K562 (cell line): Measurements from ENCODE around the gene FDX1. TPM values are rescaled to one million over a fixed set of nuclear protein-coding genes. Genes with fewer than 3 reads are reported as not detected.

Source experiments
- ARHGAP35 ChIP-seq: fragments of 450-650 bp; IDR thresholded peaks from 2 replicates; pipeline ENCODE4 v1.6.1; 2018; ENCODE audit not compliant: partially characterized antibody
- BRCA1 ChIP-seq, 2 experiments: fragments of 450-650 bp in 1 of 2; sonication (generic) in 1 of 2; formaldehyde crosslinking in 1 of 2; IDR thresholded peaks; 2 replicates each; pipeline versions ENCODE4 v1.5.0 to v1.6.1; 2017 to 2020; ENCODE audit warnings: mild to moderate bottlenecking in 1 of 2, missing genetic modification reagents in 1 of 2
- CBFB ChIP-seq: sonication (generic); formaldehyde crosslinking; IDR thresholded peaks from 2 replicates; pipeline ENCODE4 v1.4.0; 2020; ENCODE audit warnings: mild to moderate bottlenecking, missing genetic modification reagents
- CCNT2 ChIP-seq: IDR thresholded peaks from 2 replicates; pipeline ENCODE4 v1.6.1; 2011; ENCODE audit warnings: borderline replicate concordance, low read depth, mild to moderate bottlenecking, moderate library complexity, mixed read lengths, low read length; ENCODE audit not compliant: insufficient read length; ENCODE audit errors: extremely low read depth
- E2F6 ChIP-seq, 2 experiments: IDR thresholded peaks; 2 replicates each; pipeline ENCODE4 v1.6.1; 2011; ENCODE audit warnings: borderline replicate concordance in 1 of 2, control low read depth in 1 of 2, low read depth in 1 of 2, low read length in 1 of 2, mild to moderate bottlenecking in 1 of 2, mixed read lengths in 1 of 2, moderate library complexity in 1 of 2; ENCODE audit not compliant: insufficient read depth in 1 of 2, insufficient read length in 1 of 2, poor library complexity in 1 of 2, severe bottlenecking in 1 of 2; ENCODE audit errors: extremely low read depth in 1 of 2
- FOS ChIP-seq: IDR thresholded peaks from 3 replicates; pipeline ENCODE4 v1.6.1; 2011; ENCODE audit not compliant: insufficient read length; ENCODE audit errors: extremely low read depth
- MITF ChIP-seq: IDR thresholded peaks from 2 replicates; pipeline ENCODE4 v1.6.1; 2014; ENCODE audit warnings: antibody characterized with exemption
- MTA1 ChIP-seq: fragments of 450-650 bp; IDR thresholded peaks from 2 replicates; pipeline ENCODE4 v1.6.1; 2017; ENCODE audit warnings: borderline replicate concordance
- NBN ChIP-seq: fragments of 450-650 bp; IDR thresholded peaks from 2 replicates; pipeline ENCODE4 v1.6.1; 2016; ENCODE audit warnings: low read depth, mild to moderate bottlenecking
- PATZ1 ChIP-seq: fragments of 250-450 bp; sonication (Bioruptor Pico); IDR thresholded peaks from 2 replicates; pipeline ENCODE4 v1.5.0; 2020; ENCODE audit warnings: mild to moderate bottlenecking, borderline replicate concordance
- PHB2 ChIP-seq: fragments of 450-650 bp; IDR thresholded peaks from 2 replicates; pipeline ENCODE4 v1.6.1; 2017; ENCODE audit warnings: low read depth
- SAFB ChIP-seq: fragments of 200-400 bp; formaldehyde crosslinking; IDR thresholded peaks from 2 replicates; pipeline ENCODE4 v1.6.1; 2017; ENCODE audit warnings: low read depth, low read length, borderline replicate concordance
- TBL1XR1 ChIP-seq, 2 experiments: IDR thresholded peaks; 2 replicates each; pipeline ENCODE4 v1.6.1; 2012; ENCODE audit warnings: improper control_type of control experiment in 2 of 2, low read length in 2 of 2, mild to moderate bottlenecking in 1 of 2
- TCF7L2 ChIP-seq: fragments of 150-350 bp; IDR thresholded peaks from 2 replicates; pipeline ENCODE4 v1.6.1; 2016; ENCODE audit warnings: low read depth, mild to moderate bottlenecking, low read length, moderate library complexity
- ZMIZ1 ChIP-seq, 2 experiments: fragments of 150-350 bp in 1 of 2; IDR thresholded peaks; 2 replicates each; pipeline ENCODE4 v1.6.1; 2012 to 2016; ENCODE audit warnings: low read depth in 2 of 2, low read length in 2 of 2, mild to moderate bottlenecking in 1 of 2, moderate library complexity in 1 of 2
- ZNF165 ChIP-seq: fragments of 250-450 bp; sonication (Bioruptor Pico); IDR thresholded peaks from 2 replicates; pipeline ENCODE4 v1.4.0; 2020; ENCODE audit warnings: borderline replicate concordance
- ZNF217 ChIP-seq: sonication (generic); formaldehyde crosslinking; IDR thresholded peaks from 2 replicates; pipeline ENCODE4 v1.8.0; 2022; ENCODE audit warnings: mild to moderate bottlenecking, missing genetic modification reagents
- ZNF589 ChIP-seq: fragments of 200-800 bp; sonication (Bioruptor generic); IDR thresholded peaks from 2 replicates; pipeline ENCODE4 v1.6.1; 2016; ENCODE audit warnings: low read depth, missing genetic modification characterization, missing compliant biosample characterization
- polyA plus RNA-seq, 8 experiments: library from polyadenylated mRNA; depleted of rRNA in 4 of 8; stranded (reverse) in 5 of 8; unstranded in 3 of 8; fragments of >200 nt; fragmentation: Nextera tagmentation in 2 of 8; fragmentation: Illumina TruSeq in 1 of 8; extraction: Ambion mirVana in 2 of 8; extraction: Trizol in 1 of 8; gene quantifications; 2 replicates each; pipeline versions ENCODE4 v1.2.1 to v1.2.3, GENCODE V29; 2011 to 2014; ENCODE audit warnings: inconsistent platforms in 1 of 8, missing spikeins in 1 of 8
- total RNA-seq, 7 experiments: library from RNA; depleted of rRNA in 6 of 7; stranded (reverse); fragments of >200 nt in 6 of 7; fragmentation: Illumina TruSeq in 2 of 7; extraction: Trizol in 2 of 7; gene quantifications; 2 replicates each; pipeline versions ENCODE4 v1.2.1 to v1.2.3, GENCODE V29; 2011 to 2021; ENCODE audit warnings: low replicate concordance in 1 of 7

The FDX1 gene
- total and polyA plus RNA-seq, 9 of the 15 experiments (the other 6 are each of a cell fraction or from before 2014, with no cell fraction given) = 6.4 to 14.3 (median 11.4) TPM

- TF ChIP-seq NBN (no peak), PHB2 (no peak), MITF (no peak), MTA1 (no peak), CBFB (CRISPR knock-in tag) (no peak), ZNF217 (no peak), ZNF165 (CRISPR knock-in tag) (no peak), TCF7L2 (no peak), FOS (no peak), E2F6 (IDR thresholded peaks at IDR 0.05; ENCODE audit: borderline replicate concordance in 1 of 2, extremely low read depth in 1 of 2, insufficient read depth in 1 of 2, insufficient read length in 1 of 2, low read depth in 1 of 2, low read length in 1 of 2, poor library complexity in 1 of 2, severe bottlenecking in 1 of 2) (peak in 1 of 2 experiments; percentile 48), TBL1XR1 (IDR thresholded peaks at IDR 0.05; ENCODE audit: low read length in 2 of 2) (peak in 1 of 2 experiments; percentile 69; a peak in 1 of 4 replicates), ARHGAP35 (no peak), ZNF589 (CRISPR knock-in tag) (no peak), ZMIZ1 (IDR thresholded peaks at IDR 0.05; ENCODE audit: low read depth in 2 of 2, low read length in 2 of 2) (0 out of 4 replicates have a peak, but pooled peaks of 1 of the 2 experiments have one; percentile 15), CCNT2 (no peak), SAFB (no peak), BRCA1 (IDR thresholded peaks at IDR 0.05) (no peak), BRCA1 (CRISPR knock-in tag; IDR thresholded peaks at IDR 0.05) (no peak), PATZ1 (no peak)
Observed at GRCh38 chr11:110435780-110436717, 6.3 kb downstream of the FDX1 start (continued).
